Measurements from ENCODE around the gene NACAD. TPM values are rescaled to one million over a fixed set of nuclear protein-coding genes. Genes with fewer than 3 reads are reported as not detected.

Gene NACAD
- total and polyA plus RNA-seq, 2 of the 4 experiments (the other 2 are of a cell fraction): 0.54 to 2.2 TPM

GRCh38 chr7:45133877-45134276 lies 45.1 kb upstream of the NACAD start:
- intact Hi-C loops (cut with micrococcal nuclease) (no loop called here), dilution Hi-C loops (cut with HindIII; ENCODE audit: low sequenced_read_pairs, unreplicated experiment) (no loop called here), in situ Hi-C loops (cut with MboI; ENCODE audit: low sequenced_read_pairs) (loop anchor here (10.0 kb wide), 3 partner anchors 169 to 539 kb away; no protein-coding TSS in a partner anchor)
- no peak overlapping the region for H2BK5ac ChIP-seq (ENCODE audit: low read depth, low read length, poor library complexity, severe bottlenecking)
- H2AFZ ChIP-seq (replicated peaks; ENCODE audit: low read length, poor library complexity): no peak overlapping the region
- H4K5ac ChIP-seq (ENCODE audit: low read depth, low read length): no peak overlapping the region
- DNase-seq: no peak
- H4K91ac ChIP-seq (ENCODE audit: insufficient read depth, low read depth, low read length): no peak overlapping the region
- no peak overlapping the region for H3K14ac ChIP-seq (replicated peaks; ENCODE audit: low read depth, low read length)
- TF ChIP-seq CTCF (conservative IDR thresholded peaks at IDR 0.05; ENCODE audit: low read depth, low read length) (no peak), ELK1 (IDR thresholded peaks at IDR 0.05; ENCODE audit: borderline replicate concordance, low read depth, low read length) (no peak), MAFK (IDR thresholded peaks at IDR 0.05; ENCODE audit: low read depth, low read length) (no peak), CHD1 (IDR thresholded peaks at IDR 0.05; ENCODE audit: low read depth, low read length) (no peak), RCOR1 (IDR thresholded peaks at IDR 0.05; ENCODE audit: insufficient replicate concordance, low read length) (no peak)
- no peak overlapping the region for H2AK9ac ChIP-seq (replicated peaks; ENCODE audit: low read depth, low read length, poor library complexity)
- no peak overlapping the region for H3K23ac ChIP-seq (ENCODE audit: low read depth, low read length)
- H3K9me3 ChIP-seq (ENCODE audit: control insufficient read depth, insufficient read depth, low read length): no peaks in the 10 kb centered on the region
- H3K9me1 ChIP-seq (ENCODE audit: insufficient read depth, low read length): no peaks in the 10 kb centered on the region; the same call in 1 of the 2 replicates
- CTCF ChIA-PET: no interaction called here
- no peak overlapping the region for H2BK15ac ChIP-seq (ENCODE audit: low read depth, low read length)
- no peaks in the 10 kb centered on the region for H3K79me1 ChIP-seq (ENCODE audit: low read depth in 1 of 2, low read length in 2 of 2)
- no peak overlapping the region for H3K56ac ChIP-seq (ENCODE audit: extremely low read depth, insufficient read depth, low read length)
- no peak overlapping the region for H3K4ac ChIP-seq (ENCODE audit: low read depth, low read length)
- no peak overlapping the region for H2BK120ac ChIP-seq (ENCODE audit: low read depth, low read length)
- peaks cover 28% of the 10 kb centered on the region for H3K27me3 ChIP-seq (ENCODE audit: control insufficient read depth, insufficient read depth, low read length)
- no peak for ATAC-seq (ENCODE audit: low read depth)
- WGBS, 2 experiments (ENCODE audit: extremely low coverage in 2 of 2, insufficient read length in 1 of 2): 85% methylated on average over 6 of the region's 7 CpGs; no CpG with 5 or more reads in 1 of the 2 experiments
- no peaks in the 10 kb centered on the region for H3K4me1 ChIP-seq (ENCODE audit: control insufficient read depth, insufficient read depth, low read length)
- no peak overlapping the region for H4K8ac ChIP-seq (ENCODE audit: low read depth in 2 of 2, low read length in 2 of 2)
- no peak overlapping the region for H3K4me3 ChIP-seq (ENCODE audit: insufficient read depth, low read depth, low read length)
- no peak overlapping the region for H2BK20ac ChIP-seq (ENCODE audit: low read depth, low read length)
- POLR2A ChIA-PET (ENCODE audit: unreplicated experiment): no interaction called here
- no peak overlapping the region for H3K18ac ChIP-seq (ENCODE audit: low read depth, low read length)
- no peaks in the 10 kb centered on the region for H3K36me3 ChIP-seq (ENCODE audit: control insufficient read depth, insufficient read depth, low read length)
- BruUV-seq (replicated peaks): no TSS peak
- no peak overlapping the region for H3K27ac ChIP-seq (ENCODE audit: insufficient read depth, low read length)
- H3K4me2 ChIP-seq (ENCODE audit: low read depth, low read length): no peak overlapping the region
- H3K9ac ChIP-seq (ENCODE audit: low read depth, low read length): no peak overlapping the region
- no peaks in the 10 kb centered on the region for H4K20me1 ChIP-seq (ENCODE audit: insufficient read depth, low read length)
- no peak overlapping the region for H2AK5ac ChIP-seq (ENCODE audit: low read depth, low read length)
